Measurements from ENCODE around the gene CPN1.

- no peak for TF ChIP-seq POLR2A (IDR thresholded peaks at IDR 0.05)
- no peak for TF ChIP-seq CTCF (IDR thresholded peaks at IDR 0.05 in 4 of 5, conservative IDR thresholded peaks at IDR 0.05 in 1 of 5)
Measured at GRCh38 chr10:100041306-100042002, 40.2 kb downstream of the CPN1 start.

Data from gastrocnemius medialis (tissue), 4 donors.